Measurements from ENCODE around the gene AGAP1.

GRCh38 chr2:235507928-235508327 is 14.1 kb downstream of the AGAP1 start:
- TF ChIP-seq CTCF (conservative IDR thresholded peaks at IDR 0.05; ENCODE audit: low read length) (no peak), EZH2phosphoT487 (IDR thresholded peaks at IDR 0.05; ENCODE audit: borderline replicate concordance, low read depth, low read length) (no peak)

All from OCI-LY7 (cell line).